ENCODE results near the gene SRM.
"Not testable (repeated sequence)": the region's sequence is repeated elsewhere in the genome, so short reads cannot be mapped to it uniquely, and the experiment has no call there.

GRCh38 chr1:11019358-11019757 is 40.5 kb downstream of the SRM start:
- not testable (repeated sequence) for TF ChIP-seq POLR2A, CTCF (IDR thresholded peaks at IDR 0.05)
